SK-N-SH (cell line): ENCODE data around the gene NUMB.

Experiments used
- CTCF ChIP-seq: fragments of 200-600 bp; sonication (generic); IDR thresholded peaks from 2 replicates; pipeline ENCODE4 v1.6.1; 2017; ENCODE audit warnings: antibody characterized with exemption, mild to moderate bottlenecking, moderate library complexity
- EP300 ChIP-seq, 2 experiments: IDR thresholded peaks; 2 replicates each; pipeline versions ENCODE4 v1.4.0 to v1.6.1; 2012; ENCODE audit warnings: borderline replicate concordance in 1 of 2, low read depth in 1 of 2, low read length in 1 of 2
- FOSL2 ChIP-seq: IDR thresholded peaks from 2 replicates; pipeline ENCODE4 v1.4.0; 2012; ENCODE audit warnings: low read depth, mild to moderate bottlenecking, moderate library complexity, borderline replicate concordance
- IRF3 ChIP-seq: fragments of 150-350 bp; IDR thresholded peaks from 2 replicates; pipeline ENCODE4 v1.6.1; 2016; ENCODE audit warnings: mild to moderate bottlenecking, low read depth, low read length
- MAX ChIP-seq: IDR thresholded peaks from 2 replicates; pipeline ENCODE4 v1.4.0; 2012; ENCODE audit warnings: low read depth
- PBX3 ChIP-seq: IDR thresholded peaks from 2 replicates; pipeline ENCODE4; 2012
- POLR2AphosphoS5 ChIP-seq: IDR thresholded peaks from 2 replicates; pipeline ENCODE4 v1.6.1; 2012; ENCODE audit warnings: low read depth, low read length
- RXRA ChIP-seq: IDR thresholded peaks from 2 replicates; pipeline ENCODE4 v1.4.0; 2012; ENCODE audit warnings: low read depth, mild to moderate bottlenecking, borderline replicate concordance
- SMC3 ChIP-seq: IDR thresholded peaks from 2 replicates; pipeline ENCODE4 v1.6.1; 2012; ENCODE audit warnings: low read depth, low read length, improper control_type of control experiment

- no peak for TF ChIP-seq IRF3
- TF ChIP-seq MAX: no peak
- no peak for TF ChIP-seq POLR2AphosphoS5
- no peak for TF ChIP-seq CTCF
- TF ChIP-seq PBX3: no peak
- TF ChIP-seq SMC3: no peak
- no peak for TF ChIP-seq EP300 (IDR thresholded peaks at IDR 0.05; ENCODE audit: borderline replicate concordance in 1 of 2, low read depth in 1 of 2, low read length in 1 of 2)
- TF ChIP-seq FOSL2: no peak
- no peak for TF ChIP-seq RXRA
Measured at GRCh38 chr14:73376585-73376984, 81.8 kb downstream of the NUMB start.
